SJCRH30 (cell line): ENCODE results near the gene PMM2. TPM values are rescaled to one million over a fixed set of nuclear protein-coding genes. Genes with fewer than 3 reads are reported as not detected.
"Not testable (repeated sequence)": the region's sequence is repeated elsewhere in the genome, so short reads cannot be mapped to it uniquely, and the experiment has no call there.

Source experiments
- DNase-seq, 2 experiments: peaks; one replicate each; pipeline ENCODE4 v3.0.0-alpha.2; 2015 to 2020
- H3K27ac ChIP-seq: fragments of 250-450 bp; sonication (Bioruptor Pico); 2 replicates; pipeline ENCODE4 v1.5.1; 2020; ENCODE audit warnings: mild to moderate bottlenecking, moderate library complexity
- H3K27me3 ChIP-seq: fragments of 250-450 bp; sonication (Bioruptor Pico); 2 replicates; pipeline ENCODE4 v1.5.1; 2020; ENCODE audit warnings: mild to moderate bottlenecking, moderate library complexity
- H3K36me3 ChIP-seq: fragments of 250-450 bp; sonication (Bioruptor Pico); 2 replicates; pipeline ENCODE4 v1.5.1; 2020; ENCODE audit warnings: mild to moderate bottlenecking, moderate library complexity
- H3K4me1 ChIP-seq: fragments of 250-450 bp; sonication (Bioruptor Pico); 2 replicates; pipeline ENCODE4 v1.5.1; 2020; ENCODE audit warnings: mild to moderate bottlenecking, moderate library complexity
- H3K4me3 ChIP-seq: fragments of 250-450 bp; sonication (Bioruptor Pico); 2 replicates; pipeline ENCODE4 v1.5.1; 2020; ENCODE audit warnings: mild to moderate bottlenecking, moderate library complexity
- H3K9me3 ChIP-seq: fragments of 250-450 bp; sonication (Bioruptor Pico); replicated peaks from 2 replicates; pipeline ENCODE4 v1.5.1; 2020; ENCODE audit warnings: mild to moderate bottlenecking, moderate library complexity
- total RNA-seq: library from RNA; depleted of rRNA; stranded (reverse); fragments of >200 nt; shearing (Covaris generic); gene quantifications from 2 replicates; pipeline ENCODE4 v1.2.3, GENCODE V29; 2014; rRNA removed

Gene PMM2
- total RNA-seq = 31.1 and 40.3 TPM in 2 replicates

DNA sequence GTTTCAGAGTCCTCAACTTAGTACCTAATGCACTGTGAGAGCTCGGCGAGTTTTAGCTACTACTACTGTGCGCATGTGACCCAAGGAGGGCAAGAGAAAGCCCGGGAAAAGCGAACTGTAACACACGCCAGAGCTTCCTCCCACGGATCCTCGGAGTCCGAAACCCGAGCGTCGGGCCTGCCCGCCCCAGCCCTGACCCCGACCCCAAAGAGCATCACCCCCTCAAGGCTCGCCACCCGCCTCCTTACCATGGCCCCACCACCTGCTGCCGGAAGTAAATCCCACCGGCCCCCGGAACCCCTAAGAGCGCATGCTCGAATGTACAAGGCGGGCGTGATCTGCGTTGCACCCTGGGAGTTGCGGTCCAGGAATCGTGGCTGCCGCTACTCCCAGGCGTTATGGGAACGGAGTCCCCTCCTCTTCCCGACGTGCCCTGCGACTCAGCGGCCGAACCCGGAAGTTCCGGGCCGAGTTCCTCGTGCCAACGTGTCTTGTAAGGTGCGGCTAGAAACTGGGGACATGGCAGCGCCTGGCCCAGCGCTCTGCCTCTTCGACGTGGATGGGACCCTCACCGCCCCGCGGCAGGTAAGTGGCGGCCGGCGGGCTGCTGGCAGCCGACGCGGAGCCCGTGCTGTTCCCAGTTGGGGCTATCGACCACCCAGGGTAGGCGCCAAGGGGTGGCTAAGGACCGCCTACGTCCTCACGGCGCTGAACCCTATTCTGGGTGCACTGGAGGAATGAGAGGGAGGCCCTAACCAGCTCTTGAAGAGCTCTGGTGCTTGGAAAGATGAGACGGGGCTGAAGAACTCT is at the start of gene PMM2, which contains the start of gene TMEM186:
PMM2 (plus strand) TSS at position 476 of the 810 bp plus-strand sequence; CDS start at position 520, 44 bp downstream.
TMEM186 (minus strand) TSS at position 276 of the 810 bp plus-strand sequence; CDS start at position 251, 25 bp downstream.
- peak within 1 kb of the TSS; percentile 91 for H3K4me3 ChIP-seq
- H3K27ac ChIP-seq = peak within 1 kb of the TSS; percentile 64
- peak; percentile 95 to 97 for DNase-seq
- H3K4me1 ChIP-seq = peaks cover 6% of the 10 kb centered on the region
- no peaks in the 10 kb centered on the region for H3K27me3 ChIP-seq
- H3K36me3 ChIP-seq = peaks cover 21% of the 10 kb centered on the region
- no peaks in the 10 kb centered on the region for H3K9me3 ChIP-seq

DNA sequence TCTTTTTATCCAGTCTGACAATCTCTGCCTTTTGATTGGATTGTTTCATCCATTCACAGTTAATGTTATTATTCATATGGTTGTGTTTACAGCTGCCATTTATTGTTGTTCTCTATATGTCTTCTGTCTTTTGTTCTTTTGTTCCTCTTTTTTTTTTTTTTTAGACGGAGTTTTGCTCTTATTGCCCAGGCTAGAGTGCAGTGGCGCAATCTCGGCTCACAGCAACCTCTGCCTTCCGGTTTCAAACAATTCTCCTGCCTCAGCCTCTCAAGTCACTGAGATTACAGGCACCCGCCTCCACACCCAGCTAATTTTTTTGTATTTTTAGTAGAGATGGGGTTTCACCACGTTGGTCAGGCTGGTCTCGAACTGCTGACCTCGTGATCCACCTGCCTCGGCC is 48.7 kb upstream of the PMM2 start:
- H3K27me3 ChIP-seq, H3K27ac ChIP-seq, DNase-seq, H3K4me3 ChIP-seq, H3K9me3 ChIP-seq: not testable (repeated sequence)
- Histone ChIP-seq H3K36me3 (peaks cover 29% of the 10 kb centered on the region), H3K4me1 (peaks cover 17% of the 10 kb centered on the region)

DNA sequence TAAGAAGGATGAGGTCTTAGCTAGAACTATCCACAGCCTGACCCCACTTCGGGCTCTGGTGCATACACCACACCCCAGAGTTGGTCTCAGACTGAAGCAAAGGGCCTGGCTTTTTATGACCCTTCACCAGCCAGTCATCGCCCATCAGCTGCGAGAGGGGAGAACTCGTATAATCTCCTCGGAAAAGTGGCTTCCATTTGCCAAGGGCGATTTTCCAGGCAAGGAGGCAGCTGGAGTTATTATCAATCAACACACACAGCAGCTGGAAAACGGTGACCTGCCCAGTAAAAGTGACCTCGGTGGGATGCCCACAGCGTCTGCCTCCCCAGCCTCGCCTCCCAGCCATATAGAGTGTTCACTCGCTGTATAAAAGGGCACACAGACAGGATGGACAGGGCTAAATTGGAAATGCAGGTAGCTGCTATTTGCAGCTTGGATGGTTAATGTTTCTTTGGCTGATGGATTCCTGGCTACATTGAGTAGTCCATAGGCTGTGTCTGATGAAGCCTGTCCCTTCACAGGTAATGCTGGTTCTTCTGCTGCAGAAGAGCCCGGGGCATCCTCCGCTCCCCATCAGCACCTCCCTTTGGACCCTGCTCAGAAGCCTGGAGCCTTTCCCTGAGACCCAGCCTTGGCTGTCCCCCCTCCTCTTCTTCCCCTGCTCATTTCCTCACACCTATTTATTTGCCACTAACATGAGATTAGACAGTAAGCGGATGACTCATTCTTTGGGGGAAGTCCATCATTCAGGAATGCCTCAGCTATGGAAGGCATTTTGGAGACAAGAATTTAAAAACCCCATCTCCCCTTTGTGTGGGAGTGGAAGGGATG is 45.9 kb upstream of the PMM2 start:
- no peaks in the 10 kb centered on the region for H3K9me3 ChIP-seq
- H3K4me3 ChIP-seq = no peak overlapping the region
- peak; percentile 71 to 72 for DNase-seq
- H3K36me3 ChIP-seq = peaks cover 24% of the 10 kb centered on the region
- peaks cover 17% of the 10 kb centered on the region for H3K4me1 ChIP-seq
- no peaks in the 10 kb centered on the region for H3K27me3 ChIP-seq
- H3K27ac ChIP-seq = peak overlapping the region; percentile 81

DNA sequence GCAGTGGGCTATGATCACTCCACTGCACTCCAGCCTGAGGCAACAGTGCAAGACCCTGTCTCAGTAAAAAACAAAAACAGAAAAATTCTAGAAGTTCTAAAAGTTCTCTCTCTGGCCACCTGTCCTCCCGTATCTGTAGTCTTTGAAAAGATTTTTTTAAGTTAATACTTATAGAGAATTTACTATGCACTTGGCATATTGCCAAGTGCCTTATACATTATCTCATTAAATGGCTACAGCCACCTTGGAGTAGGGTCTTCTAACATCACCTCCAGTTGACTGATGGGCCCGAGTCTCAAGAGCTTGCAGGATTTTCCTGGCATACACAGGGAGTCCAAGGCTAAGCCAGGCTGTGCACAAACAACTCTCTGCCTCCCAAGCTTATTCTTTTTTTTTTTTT is 44.9 kb upstream of the PMM2 start:
- Histone ChIP-seq H3K27ac (peak overlapping the region; percentile 81), H3K9me3 (no peaks in the 10 kb centered on the region), H3K36me3 (peaks cover 19% of the 10 kb centered on the region), H3K4me3 (no peak overlapping the region), H3K4me1 (peaks cover 17% of the 10 kb centered on the region), H3K27me3 (no peaks in the 10 kb centered on the region)
- no peak for DNase-seq

DNA sequence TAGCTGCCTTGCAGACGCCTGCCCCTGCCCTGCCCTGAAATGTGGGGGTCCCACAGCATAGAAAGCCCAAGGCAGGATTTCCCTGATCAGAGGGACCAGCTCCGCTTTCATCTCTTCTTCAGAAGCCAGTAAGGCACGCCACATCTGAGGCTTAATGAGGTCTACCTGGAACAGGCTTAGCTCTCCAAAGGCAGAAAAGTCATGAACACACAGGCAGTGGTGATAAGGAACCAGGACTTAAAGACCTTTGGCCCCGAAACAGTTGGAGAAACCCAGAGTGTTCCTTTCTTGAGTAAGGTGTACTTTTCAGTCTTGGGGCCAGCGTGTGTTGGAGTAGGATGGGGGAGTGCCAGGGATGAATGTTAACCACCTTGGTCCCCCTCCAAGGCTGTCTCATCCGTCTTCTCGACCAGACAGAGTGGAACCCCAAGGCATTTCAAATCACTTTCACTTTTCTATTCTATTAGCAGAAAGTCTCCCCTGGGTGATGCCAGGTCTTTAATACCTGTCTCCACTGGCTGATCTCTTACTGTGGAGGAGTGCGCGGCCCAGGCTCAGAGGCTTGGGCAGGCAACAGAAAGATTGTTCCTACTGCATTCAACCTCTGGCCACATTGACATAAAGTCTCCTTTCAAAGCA is 44.1 kb upstream of the PMM2 start:
- Histone ChIP-seq H3K27ac (no peak overlapping the region), H3K4me3 (no peak overlapping the region), H3K9me3 (no peaks in the 10 kb centered on the region), H3K4me1 (peaks cover 17% of the 10 kb centered on the region), H3K36me3 (peaks cover 21% of the 10 kb centered on the region), H3K27me3 (no peaks in the 10 kb centered on the region)
- no peak for DNase-seq

DNA sequence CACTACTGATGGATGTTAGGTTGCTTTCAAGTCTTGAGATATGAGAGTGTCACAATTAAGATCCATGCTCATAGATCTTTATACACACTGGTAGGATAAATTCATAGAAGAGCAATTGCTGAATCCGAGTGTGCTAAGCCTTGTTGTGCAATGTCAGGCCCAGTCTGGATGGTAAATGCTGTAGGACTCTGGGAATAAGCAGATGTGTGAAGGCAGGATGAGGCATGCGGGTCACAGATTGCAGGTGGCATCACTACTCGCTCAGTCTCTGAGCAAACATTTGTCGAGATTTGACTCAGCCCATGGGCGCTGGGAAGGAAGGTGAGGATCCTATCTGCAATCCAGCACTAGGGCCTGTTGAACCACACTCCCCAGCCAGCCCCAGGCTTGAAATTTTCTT is 40.9 kb upstream of the PMM2 start:
- Histone ChIP-seq H3K27me3 (no peaks in the 10 kb centered on the region), H3K4me3 (no peak overlapping the region), H3K36me3 (peaks cover 14% of the 10 kb centered on the region), H3K4me1 (peaks cover 9% of the 10 kb centered on the region), H3K9me3 (no peaks in the 10 kb centered on the region), H3K27ac (no peak overlapping the region)
- no peak for DNase-seq

DNA sequence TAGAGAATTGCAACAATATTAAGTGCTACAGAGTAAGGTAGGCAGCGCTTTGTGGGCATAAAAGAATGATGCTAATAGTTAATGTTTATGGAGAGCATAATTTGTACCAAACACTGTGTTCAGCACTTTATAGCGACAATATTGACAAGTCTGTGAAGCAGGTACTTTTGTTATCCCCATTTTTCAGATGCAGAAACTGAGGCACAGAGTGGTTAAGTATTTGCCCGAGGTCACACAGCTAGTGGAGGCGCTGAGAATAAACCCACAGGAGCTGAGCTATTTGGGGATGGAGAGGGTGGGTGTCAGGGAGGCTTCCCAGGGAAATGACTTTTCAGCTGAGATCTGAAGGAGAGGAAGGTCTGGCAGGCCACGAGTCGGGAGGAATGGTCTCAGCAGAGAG is 39.6 kb upstream of the PMM2 start:
- Histone ChIP-seq H3K4me1 (no peaks in the 10 kb centered on the region), H3K27me3 (no peaks in the 10 kb centered on the region), H3K9me3 (no peaks in the 10 kb centered on the region), H3K36me3 (peaks cover 11% of the 10 kb centered on the region), H3K27ac (no peak overlapping the region), H3K4me3 (no peak overlapping the region)
- no peak for DNase-seq

DNA sequence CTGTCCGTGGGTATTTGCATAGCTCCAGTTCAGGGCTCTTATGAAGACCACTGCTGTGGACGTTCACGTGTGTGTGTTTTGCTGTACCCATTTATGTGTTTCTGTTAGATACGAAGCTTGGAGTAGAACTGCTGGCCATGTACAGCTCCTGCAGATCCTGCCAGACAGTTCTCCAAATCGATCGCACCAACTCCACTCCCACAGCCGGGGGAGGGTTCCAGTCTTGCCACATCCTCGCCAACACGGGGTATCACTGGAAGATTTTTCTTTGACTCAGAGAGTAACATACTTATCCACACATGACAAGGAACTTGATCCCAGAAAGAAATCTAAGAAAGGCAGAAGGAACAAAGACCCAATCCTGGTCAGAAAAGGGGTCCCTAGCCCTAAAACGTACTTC is 37.6 kb upstream of the PMM2 start:
- no peak overlapping the region for H3K4me3 ChIP-seq
- no peak for DNase-seq
- H3K27ac ChIP-seq = no peak overlapping the region
- H3K9me3 ChIP-seq = no peaks in the 10 kb centered on the region
- no peaks in the 10 kb centered on the region for H3K27me3 ChIP-seq
- H3K36me3 ChIP-seq = peaks cover 6% of the 10 kb centered on the region
- H3K4me1 ChIP-seq = no peaks in the 10 kb centered on the region

DNA sequence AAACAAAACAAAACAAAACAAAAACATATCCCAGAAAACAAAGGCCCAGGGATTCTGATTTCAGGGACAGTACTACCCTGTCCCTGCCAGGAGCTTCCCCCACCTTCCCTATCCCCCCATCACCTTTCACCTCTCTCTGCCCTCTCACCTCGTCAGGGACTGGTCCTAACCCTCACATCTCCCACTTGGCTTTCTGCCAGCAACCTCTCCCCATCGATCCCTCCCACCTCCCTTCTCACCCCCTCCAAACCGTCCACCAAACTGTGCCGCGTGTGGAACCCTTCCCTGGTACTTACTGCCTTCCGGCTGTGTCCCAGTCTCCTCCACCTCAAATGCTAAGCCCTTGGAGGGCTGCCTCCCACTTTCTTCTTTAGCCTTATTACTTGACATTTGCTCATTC is 36.6 kb upstream of the PMM2 start:
- Histone ChIP-seq H3K4me3 (no peak overlapping the region), H3K9me3 (no peaks in the 10 kb centered on the region), H3K36me3 (peaks cover 6% of the 10 kb centered on the region), H3K27me3 (no peaks in the 10 kb centered on the region), H3K4me1 (no peaks in the 10 kb centered on the region), H3K27ac (no peak overlapping the region)
- DNase-seq = no peak

DNA sequence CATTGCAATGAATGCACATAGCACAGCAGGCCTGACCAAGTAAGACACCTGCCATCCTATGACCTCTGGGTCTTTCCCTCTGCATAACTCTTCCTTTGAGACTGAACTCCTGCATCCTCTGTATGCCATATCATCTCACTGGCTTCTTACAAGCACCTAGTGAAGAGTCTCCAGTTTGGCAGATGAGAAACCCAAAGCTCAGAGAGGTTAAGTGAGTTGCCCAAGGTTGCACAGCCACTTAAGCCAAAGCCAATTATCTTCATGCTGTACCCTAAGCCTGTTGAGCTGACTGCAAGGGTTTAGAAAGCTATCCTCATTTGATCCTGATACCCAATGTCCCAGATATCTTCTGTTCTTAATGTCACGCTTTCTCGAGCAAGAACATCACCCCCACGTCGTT is 35.4 kb upstream of the PMM2 start:
- DNase-seq = no peak
- no peak overlapping the region for H3K27ac ChIP-seq
- H3K36me3 ChIP-seq = peaks cover 6% of the 10 kb centered on the region
- H3K4me1 ChIP-seq = no peaks in the 10 kb centered on the region
- H3K9me3 ChIP-seq = no peaks in the 10 kb centered on the region
- H3K27me3 ChIP-seq = no peaks in the 10 kb centered on the region
- H3K4me3 ChIP-seq = no peak overlapping the region

DNA sequence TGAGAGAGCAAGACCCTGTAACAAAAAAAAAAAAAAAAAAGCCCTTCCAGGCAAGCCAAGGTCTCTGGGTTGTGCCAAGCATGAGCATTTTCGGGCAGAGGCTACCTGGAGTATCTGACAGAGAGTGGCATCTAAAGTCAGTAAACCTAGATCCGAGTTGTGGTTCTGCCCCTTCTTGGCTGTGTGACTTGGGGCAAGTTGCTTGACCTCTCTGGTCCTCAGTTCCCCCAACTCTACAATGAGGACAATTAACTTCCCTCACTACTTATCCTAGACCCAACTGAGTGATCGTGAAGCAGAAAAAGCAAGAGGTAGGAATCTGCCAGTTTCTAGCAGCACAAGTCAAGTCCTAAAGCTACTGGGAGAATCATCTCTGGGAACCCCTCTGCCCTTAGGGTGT is 34.6 kb upstream of the PMM2 start:
- Histone ChIP-seq H3K27ac (no peak overlapping the region), H3K36me3 (peaks cover 2% of the 10 kb centered on the region; the same call in 1 of the 2 replicates), H3K4me3 (no peak overlapping the region), H3K9me3 (no peaks in the 10 kb centered on the region), H3K4me1 (no peaks in the 10 kb centered on the region), H3K27me3 (no peaks in the 10 kb centered on the region)
- DNase-seq = no peak

DNA sequence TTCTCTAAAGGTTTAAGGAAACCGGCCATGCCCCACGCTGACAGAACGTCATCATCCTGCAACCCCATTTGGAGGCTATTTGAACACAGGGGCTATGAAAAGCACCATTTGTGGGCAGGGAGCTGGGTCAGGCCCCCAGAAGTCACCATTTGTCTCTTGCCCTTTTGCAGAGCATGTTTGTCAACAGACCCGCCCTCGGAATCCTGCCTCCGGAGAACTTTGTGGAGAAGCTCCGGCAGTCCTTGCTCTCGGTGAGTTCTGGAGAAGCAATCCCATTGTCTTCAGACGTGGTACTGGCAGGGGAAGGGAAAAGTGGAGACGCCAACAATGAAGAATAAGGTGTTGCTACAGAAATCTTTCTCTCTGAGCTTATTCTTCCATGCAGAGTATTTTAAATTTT is 33.7 kb upstream of the PMM2 start:
- no peaks in the 10 kb centered on the region for H3K27me3 ChIP-seq
- no peak overlapping the region for H3K27ac ChIP-seq
- H3K36me3 ChIP-seq = 0 out of 2 replicates have a peak, but pooled peaks cover 3% of the 10 kb centered on the region
- no peaks in the 10 kb centered on the region for H3K9me3 ChIP-seq
- no peaks in the 10 kb centered on the region for H3K4me1 ChIP-seq
- no peak overlapping the region for H3K4me3 ChIP-seq
- no peak for DNase-seq

DNA sequence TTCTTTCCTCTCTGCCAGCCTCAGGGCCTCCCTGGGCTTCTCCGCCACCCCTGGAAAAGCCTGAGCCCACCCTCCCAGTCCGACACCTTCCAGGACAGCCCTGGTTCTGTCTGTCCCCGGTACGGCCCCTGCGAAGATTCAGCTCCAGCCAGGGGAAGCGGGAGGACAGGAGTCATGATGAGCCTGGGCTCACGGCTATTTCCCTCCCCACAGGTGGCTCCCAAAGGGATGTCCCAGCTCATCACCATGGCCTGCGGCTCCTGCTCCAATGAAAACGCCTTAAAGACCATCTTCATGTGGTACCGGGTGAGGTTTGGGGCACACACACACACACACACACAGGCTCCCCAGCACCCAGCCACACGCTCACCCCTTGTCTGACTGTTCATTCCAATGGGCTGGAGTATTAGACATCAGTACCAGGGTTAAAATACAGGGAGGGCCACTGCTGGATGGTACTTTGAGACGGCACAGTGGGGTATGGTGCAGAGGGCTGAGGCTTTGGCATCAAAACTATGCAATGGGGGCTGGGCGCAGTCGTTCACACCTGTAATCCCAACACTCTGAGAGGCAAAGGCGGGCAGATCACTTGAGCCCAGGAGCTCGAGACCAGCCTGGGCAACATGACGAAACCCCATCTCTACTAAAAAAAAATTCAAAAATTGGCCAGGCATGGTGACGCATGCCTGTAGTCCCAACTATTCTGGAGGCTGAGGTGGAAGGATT is 33.0 kb upstream of the PMM2 start:
- no peaks in the 10 kb centered on the region for H3K9me3 ChIP-seq
- no peaks in the 10 kb centered on the region for H3K27me3 ChIP-seq
- 0 out of 2 replicates have a peak, but pooled peaks cover 5% of the 10 kb centered on the region for H3K36me3 ChIP-seq
- no peaks in the 10 kb centered on the region for H3K4me1 ChIP-seq
- H3K27ac ChIP-seq = no peak overlapping the region
- DNase-seq = no peak
- H3K4me3 ChIP-seq = no peak overlapping the region

DNA sequence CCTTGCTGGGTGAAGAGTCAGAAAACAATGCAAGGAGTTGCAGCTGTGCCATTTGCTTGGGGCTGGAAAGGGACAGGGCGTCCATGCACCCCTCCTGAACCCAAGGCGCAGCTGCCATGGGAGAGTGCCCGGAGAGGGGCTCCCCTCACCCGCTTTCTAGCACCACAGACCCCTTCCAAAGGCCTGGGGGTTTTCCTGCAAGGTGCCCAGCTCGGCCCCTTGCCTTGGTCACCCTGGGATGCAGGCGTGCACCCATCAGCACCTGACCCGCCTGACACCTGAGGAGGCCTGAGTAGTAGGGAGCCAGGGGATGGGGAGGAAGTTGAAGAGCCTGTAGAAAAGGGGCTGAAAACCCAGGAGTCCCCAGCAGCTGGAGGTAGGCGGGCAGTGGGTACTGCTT is 30.5 kb upstream of the PMM2 start:
- Histone ChIP-seq H3K36me3 (0 out of 2 replicates have a peak, but pooled peaks cover 5% of the 10 kb centered on the region), H3K27me3 (no peaks in the 10 kb centered on the region), H3K9me3 (no peaks in the 10 kb centered on the region), H3K4me3 (no peak overlapping the region), H3K4me1 (no peaks in the 10 kb centered on the region), H3K27ac (no peak overlapping the region)
- DNase-seq = no peak
